DND-41 (cell line): ENCODE measurements around the gene BCAS3.

Experiments
- ATAC-seq: fragments of 200-7000 bp; cut with Tn5 transposase; 3 replicates; pipeline ENCODE4 v1.9.1; 2021; ENCODE audit warnings: low read depth; ENCODE audit not compliant: insufficient read depth
- DNase-seq: peaks from one replicate; pipeline ENCODE4 v3.0.0-alpha.2; 2020
- H2AFZ ChIP-seq: 2 replicates; pipeline ENCODE4 v1.6.0; 2012; ENCODE audit warnings: low read depth, low read length
- H3K27ac ChIP-seq: 2 replicates; pipeline ENCODE4 v1.5.1; 2012; ENCODE audit warnings: low read length, inconsistent platforms
- H3K27me3 ChIP-seq: fragments of 200-600 bp; sonication (generic); 2 replicates; pipeline ENCODE4 v1.6.0; 2012; ENCODE audit warnings: low read length, mild to moderate bottlenecking, inconsistent platforms; ENCODE audit not compliant: insufficient read depth, poor library complexity
- H3K36me3 ChIP-seq: 2 replicates; pipeline ENCODE4 v1.5.1; 2012; ENCODE audit warnings: low read length, inconsistent platforms; ENCODE audit not compliant: insufficient read depth
- H3K4me1 ChIP-seq: 2 replicates; pipeline ENCODE4 v1.5.1; 2012; ENCODE audit warnings: mild to moderate bottlenecking, low read length; ENCODE audit not compliant: insufficient read depth
- H3K4me2 ChIP-seq: 2 replicates; pipeline ENCODE4 v1.6.0; 2012; ENCODE audit warnings: mild to moderate bottlenecking, moderate library complexity, low read length, inconsistent platforms; ENCODE audit not compliant: insufficient read depth
- H3K4me3 ChIP-seq, 2 experiments: fragments of 200-600 bp in 1 of 2; shearing (Covaris generic) in 1 of 2; 2 replicates each; pipeline ENCODE4 v1.5.1; 2012 to 2016; ENCODE audit warnings: inconsistent platforms in 2 of 2, low read length in 2 of 2, mild to moderate bottlenecking in 2 of 2, low read depth in 1 of 2, moderate library complexity in 1 of 2
- H3K79me2 ChIP-seq: 2 replicates; pipeline ENCODE4 v1.6.0; 2012; ENCODE audit warnings: low read length, inconsistent platforms; ENCODE audit not compliant: insufficient read depth
- H3K9ac ChIP-seq: 2 replicates; pipeline ENCODE4 v1.6.0; 2012; ENCODE audit warnings: low read depth, mild to moderate bottlenecking, inconsistent platforms, low read length, moderate library complexity
- H3K9me3 ChIP-seq: 2 replicates; pipeline ENCODE4 v1.5.1; 2012; ENCODE audit warnings: low read length, moderate library complexity, mild to moderate bottlenecking, inconsistent platforms; ENCODE audit not compliant: insufficient read depth, severe bottlenecking
- H4K20me1 ChIP-seq: 2 replicates; pipeline ENCODE4 v1.6.0; 2012; ENCODE audit warnings: low read length; ENCODE audit not compliant: insufficient read depth
- EZH2 ChIP-seq: IDR thresholded peaks from 3 replicates; pipeline ENCODE4 v1.6.1; 2012; ENCODE audit warnings: borderline replicate concordance, low read depth, mild to moderate bottlenecking, moderate library complexity, low read length, inconsistent platforms; ENCODE audit not compliant: severe bottlenecking
- TF ChIP-seq, protein P1 (sequence below): IDR thresholded peaks from 2 replicates; pipeline ENCODE4 v1.5.1; 2012; ENCODE audit warnings: borderline replicate concordance, low read length, moderate library complexity, mild to moderate bottlenecking; ENCODE audit not compliant: poor library complexity, severe bottlenecking; ENCODE audit errors: extremely low read depth

BCAS3 gene

DNA sequence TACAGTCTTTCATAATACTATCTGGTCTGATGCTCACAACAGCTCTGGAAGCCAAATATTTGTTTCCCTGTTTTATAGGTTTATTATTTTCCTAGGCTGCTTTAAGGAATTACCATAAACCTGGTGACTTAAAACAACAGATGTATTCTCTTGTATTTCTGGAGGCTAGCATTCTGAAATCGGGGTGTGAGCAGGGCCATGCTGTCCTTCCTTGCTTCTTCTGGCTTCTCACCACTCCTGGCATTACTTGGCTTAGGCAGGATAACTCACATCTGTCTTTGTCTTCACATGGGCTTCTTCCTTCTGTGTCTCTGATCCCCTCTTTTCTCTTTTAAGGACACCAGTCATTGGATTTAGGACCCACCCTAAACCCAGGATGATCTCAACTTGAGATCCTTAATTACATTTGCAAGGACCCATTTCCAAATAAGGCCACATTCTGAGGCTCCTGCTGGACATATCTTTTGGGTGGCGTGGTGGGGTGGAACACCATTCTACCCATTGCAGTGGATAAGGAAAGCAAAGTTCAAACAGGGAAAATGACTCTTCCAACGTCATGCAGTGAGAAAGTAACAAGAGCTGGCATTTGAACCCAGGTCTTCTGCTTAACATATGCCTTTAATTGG lies 682.8 kb downstream of the BCAS3 start:
- ATAC-seq (no peak), DNase-seq (no peak)
- no peaks in the 10 kb centered on the region for H3K9me3 ChIP-seq
- no peaks in the 10 kb centered on the region for H4K20me1 ChIP-seq
- H2AFZ ChIP-seq, result no peak overlapping the region
- no peaks in the 10 kb centered on the region for H3K27me3 ChIP-seq
- H3K36me3 ChIP-seq, result no peaks in the 10 kb centered on the region
- H3K4me1 ChIP-seq, result no peaks in the 10 kb centered on the region
- no peak overlapping the region for H3K27ac ChIP-seq
- no peak overlapping the region for H3K4me2 ChIP-seq
- TF ChIP-seq, protein P1, sequence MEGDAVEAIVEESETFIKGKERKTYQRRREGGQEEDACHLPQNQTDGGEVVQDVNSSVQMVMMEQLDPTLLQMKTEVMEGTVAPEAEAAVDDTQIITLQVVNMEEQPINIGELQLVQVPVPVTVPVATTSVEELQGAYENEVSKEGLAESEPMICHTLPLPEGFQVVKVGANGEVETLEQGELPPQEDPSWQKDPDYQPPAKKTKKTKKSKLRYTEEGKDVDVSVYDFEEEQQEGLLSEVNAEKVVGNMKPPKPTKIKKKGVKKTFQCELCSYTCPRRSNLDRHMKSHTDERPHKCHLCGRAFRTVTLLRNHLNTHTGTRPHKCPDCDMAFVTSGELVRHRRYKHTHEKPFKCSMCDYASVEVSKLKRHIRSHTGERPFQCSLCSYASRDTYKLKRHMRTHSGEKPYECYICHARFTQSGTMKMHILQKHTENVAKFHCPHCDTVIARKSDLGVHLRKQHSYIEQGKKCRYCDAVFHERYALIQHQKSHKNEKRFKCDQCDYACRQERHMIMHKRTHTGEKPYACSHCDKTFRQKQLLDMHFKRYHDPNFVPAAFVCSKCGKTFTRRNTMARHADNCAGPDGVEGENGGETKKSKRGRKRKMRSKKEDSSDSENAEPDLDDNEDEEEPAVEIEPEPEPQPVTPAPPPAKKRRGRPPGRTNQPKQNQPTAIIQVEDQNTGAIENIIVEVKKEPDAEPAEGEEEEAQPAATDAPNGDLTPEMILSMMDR, result no peak
- no peak for TF ChIP-seq EZH2
- no peak overlapping the region for H3K9ac ChIP-seq
- H3K4me3 ChIP-seq, result no peak overlapping the region
- H3K79me2 ChIP-seq, result no peaks in the 10 kb centered on the region

DNA sequence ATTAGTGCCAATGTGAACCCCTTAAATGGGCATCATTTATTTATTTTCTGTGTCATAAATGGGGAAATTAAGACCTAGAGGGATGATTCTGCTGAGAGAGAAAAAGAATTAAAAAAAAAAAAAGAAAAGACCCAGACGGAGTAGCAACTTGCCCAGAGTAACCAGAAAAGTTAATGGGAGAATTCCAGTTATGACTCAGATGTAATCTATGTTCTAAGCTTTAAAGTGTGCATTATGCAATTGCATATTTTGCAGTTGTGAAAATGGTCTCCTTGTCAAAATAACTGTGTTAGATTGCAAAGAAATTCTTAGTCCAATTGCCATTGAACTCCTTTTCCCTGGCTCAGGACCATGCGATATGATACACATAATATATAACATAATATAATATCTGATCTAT lies 683.4 kb downstream of the BCAS3 start:
- H3K4me1 ChIP-seq, result no peaks in the 10 kb centered on the region
- no peaks in the 10 kb centered on the region for H3K9me3 ChIP-seq
- TF ChIP-seq EZH2, result no peak
- TF ChIP-seq, protein P1, result no peak
- DNase-seq (no peak), ATAC-seq (no peak)
- H4K20me1 ChIP-seq, result no peaks in the 10 kb centered on the region
- no peaks in the 10 kb centered on the region for H3K27me3 ChIP-seq
- H3K79me2 ChIP-seq, result no peaks in the 10 kb centered on the region
- no peak overlapping the region for H2AFZ ChIP-seq
- H3K27ac ChIP-seq, result no peak overlapping the region
- no peak overlapping the region for H3K4me2 ChIP-seq
- no peaks in the 10 kb centered on the region for H3K36me3 ChIP-seq
- H3K4me3 ChIP-seq, result no peak overlapping the region
- H3K9ac ChIP-seq, result no peak overlapping the region

DNA sequence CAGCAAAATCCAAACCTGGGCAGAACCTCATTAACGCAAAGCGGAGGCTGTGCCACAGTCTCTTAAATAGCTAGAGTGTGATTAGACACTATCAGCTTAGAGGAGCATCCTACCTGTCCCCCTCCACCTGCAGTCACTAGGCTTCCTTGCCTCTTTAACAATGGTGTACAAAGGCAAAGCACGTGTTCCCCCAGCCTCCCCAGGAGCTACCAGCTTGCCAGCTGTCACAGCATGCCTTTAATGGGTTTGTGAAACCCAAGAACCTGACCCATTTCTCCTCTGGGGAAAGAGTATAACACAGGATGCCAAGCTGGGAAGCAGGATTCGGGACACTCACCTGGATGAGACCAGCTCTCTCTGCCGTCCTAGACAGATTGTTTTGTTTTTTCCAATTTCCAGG lies 684.7 kb downstream of the BCAS3 start:
- Histone ChIP-seq H2AFZ (no peak overlapping the region), H3K9ac (no peak overlapping the region), H4K20me1 (no peaks in the 10 kb centered on the region), H3K4me1 (no peaks in the 10 kb centered on the region), H3K36me3 (no peaks in the 10 kb centered on the region), H3K79me2 (no peaks in the 10 kb centered on the region), H3K4me2 (no peak overlapping the region), H3K4me3 (no peak overlapping the region), H3K27ac (no peak overlapping the region), H3K27me3 (no peaks in the 10 kb centered on the region), H3K9me3 (no peaks in the 10 kb centered on the region)
- no peak for ATAC-seq
- no peak for TF ChIP-seq EZH2
- TF ChIP-seq, protein P1, result no peak
- DNase-seq, result no peak
